Measurements from ENCODE around the gene GRM7.

Gene GRM7

DNA sequence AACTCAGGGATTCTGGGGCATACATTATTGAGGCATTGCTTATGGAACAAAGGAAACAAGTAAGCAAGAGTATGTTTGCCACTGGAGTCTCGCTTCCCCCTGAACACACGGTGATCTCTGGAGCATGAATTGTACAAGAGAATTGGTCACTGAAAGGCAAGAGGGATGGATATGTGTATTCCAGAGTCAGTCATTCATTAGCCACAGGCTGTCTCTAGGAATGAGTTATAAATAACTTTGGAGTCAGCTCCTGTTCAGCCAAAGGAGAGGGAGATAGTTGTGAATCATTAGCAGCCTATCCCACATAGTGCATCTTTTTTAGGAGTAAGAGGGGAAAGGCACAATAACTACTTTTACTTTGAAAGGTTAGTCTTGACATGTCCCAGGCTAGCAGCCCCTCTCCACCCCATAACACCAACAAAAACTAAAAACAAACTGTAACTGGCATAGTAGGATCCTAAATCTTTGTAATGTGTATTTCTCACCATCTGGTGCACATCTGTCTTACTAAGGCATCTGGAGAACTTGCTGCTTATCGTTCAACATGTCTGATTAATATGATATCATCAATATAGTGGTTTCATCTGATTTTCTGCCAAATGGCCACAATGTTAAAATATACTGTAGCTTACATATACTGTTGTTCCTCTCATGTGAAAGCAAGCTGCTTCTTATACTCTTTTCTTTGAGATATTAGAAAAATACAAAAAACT, 462.2 kb downstream of the GRM7 start:
- DNase-seq = no peak

DNA sequence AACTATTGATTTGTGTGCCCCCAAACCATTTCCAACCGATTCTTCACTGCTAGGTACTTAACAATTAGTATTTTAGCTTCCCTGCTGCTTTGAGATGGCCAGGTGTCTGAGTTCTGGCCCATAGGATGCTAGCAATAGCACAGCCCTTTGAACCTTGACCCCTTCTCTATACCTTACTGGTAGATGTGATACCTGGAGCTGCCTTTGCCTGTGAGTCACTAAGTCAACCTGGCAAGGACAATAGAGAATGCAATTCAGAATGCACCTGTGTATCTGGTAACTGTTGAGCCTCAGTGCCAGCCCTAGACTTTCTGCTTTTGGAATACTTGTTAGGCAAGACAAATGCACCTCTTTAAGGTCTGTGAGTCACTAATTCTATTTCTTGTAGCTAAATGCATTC, 467.4 kb downstream of the GRM7 start:
- no peak for DNase-seq

DNA sequence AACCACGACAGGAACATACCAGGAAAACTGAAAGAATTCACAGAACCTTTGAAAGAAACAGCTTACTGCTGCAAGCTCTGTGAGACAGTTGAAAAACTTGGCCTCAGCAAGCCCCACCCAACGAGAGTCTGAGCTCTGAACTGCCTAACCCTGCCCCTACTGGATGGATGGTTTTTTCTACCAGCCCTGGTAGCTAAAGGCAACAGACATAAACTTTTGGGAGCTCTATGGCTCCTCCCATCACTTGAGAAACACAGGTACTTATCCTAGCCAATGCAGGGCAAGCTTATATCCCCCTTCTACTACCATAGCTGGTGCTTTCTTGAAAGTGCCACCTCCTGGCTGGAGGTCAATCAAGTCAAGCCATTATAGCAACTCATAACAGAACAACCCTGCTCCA, 471.8 kb downstream of the GRM7 start:
- DNase-seq = no peak

DNA sequence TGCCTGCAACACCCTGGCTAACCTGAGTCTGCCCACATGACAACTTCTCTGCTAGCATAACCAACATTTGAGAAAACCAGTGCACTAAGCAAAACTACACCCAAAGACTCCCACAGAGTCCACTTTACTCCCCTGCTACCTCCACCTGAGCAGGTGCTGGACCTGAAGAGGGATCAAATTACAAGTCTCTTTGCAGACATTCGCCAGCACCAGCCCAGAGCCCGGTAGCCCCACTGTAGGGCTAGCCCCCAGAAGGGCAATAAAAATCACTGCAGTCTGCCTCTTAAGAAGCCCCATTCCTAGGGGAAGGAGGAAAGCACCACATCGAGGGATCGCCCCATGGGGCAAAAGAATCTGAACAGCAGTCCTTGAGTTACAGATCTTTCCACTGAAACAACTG, 472.2 kb downstream of the GRM7 start:
- DNase-seq = no peak

- DNase-seq = no peak
Observed at GRCh38 chr3:7340795-7341194, 479.9 kb downstream of the GRM7 start.

- DNase-seq = no peak
Observed at GRCh38 chr3:7346364-7346763, 485.4 kb downstream of the GRM7 start.

DNA sequence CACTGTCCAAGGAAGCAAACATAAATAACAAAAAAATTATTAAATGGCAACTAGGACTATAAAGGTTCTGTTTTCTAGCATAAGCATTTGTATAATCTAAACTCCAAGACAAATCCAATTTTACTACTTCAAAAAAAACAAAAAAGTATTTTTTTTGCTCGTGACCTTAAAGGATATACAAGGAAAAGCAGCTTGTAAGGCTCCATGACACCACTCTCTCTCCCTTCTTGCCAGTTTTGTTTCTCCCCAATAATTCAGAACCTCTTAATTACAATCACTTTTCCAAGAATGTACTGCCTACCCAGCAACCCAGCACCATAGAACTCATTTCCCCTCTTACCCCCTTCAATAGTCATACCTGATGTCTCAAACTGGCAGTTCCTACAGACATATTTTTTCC, 496.2 kb downstream of the GRM7 start:
- no peak for DNase-seq

DNA sequence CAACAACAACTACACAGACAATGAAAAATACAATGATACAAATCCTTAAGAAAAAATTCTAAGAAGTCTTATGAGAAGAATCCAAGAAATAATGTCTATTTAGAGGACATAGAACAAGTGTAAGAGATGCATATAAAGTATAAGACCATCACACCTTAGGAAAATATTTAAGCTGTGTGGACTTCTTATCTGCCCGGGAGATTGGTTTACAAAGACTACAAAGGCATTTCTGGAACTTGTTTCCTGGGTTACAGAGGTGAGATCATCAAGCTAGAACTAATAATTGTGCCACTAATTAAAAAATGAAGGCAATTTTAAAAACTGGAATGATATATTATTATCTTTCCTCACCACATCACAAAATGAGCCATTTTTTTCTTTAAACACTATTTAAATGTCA, 507.1 kb downstream of the GRM7 start:
- DNase-seq = no peak

- DNase-seq = no peak
Observed at GRCh38 chr3:7368597-7368996, 507.7 kb downstream of the GRM7 start.

GRCh38 chr3:7371693-7372572, 511.0 kb downstream of the GRM7 start:
- no peak for DNase-seq

DNA sequence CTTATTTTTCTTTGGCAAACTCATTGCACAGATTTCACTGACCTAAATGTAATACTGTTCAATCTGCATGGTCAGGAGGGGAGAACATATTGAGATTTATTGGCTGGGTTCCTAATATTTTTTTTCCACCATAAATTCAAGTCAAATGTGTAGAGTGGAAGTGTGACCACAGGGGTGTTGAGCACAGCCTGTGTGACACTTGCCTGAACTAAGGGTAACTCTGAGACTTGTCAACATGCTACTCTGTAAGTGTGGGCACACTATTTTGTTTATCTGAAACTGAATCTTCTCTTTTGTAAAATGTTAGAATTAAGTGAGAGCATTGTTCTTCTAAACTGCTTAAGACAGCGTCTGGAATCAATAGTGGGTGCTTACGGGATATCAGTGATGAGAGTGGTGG, 516.2 kb downstream of the GRM7 start:
- DNase-seq = no peak

GRCh38 chr3:7381741-7382140, 520.8 kb downstream of the GRM7 start:
- no peak for DNase-seq

DNA sequence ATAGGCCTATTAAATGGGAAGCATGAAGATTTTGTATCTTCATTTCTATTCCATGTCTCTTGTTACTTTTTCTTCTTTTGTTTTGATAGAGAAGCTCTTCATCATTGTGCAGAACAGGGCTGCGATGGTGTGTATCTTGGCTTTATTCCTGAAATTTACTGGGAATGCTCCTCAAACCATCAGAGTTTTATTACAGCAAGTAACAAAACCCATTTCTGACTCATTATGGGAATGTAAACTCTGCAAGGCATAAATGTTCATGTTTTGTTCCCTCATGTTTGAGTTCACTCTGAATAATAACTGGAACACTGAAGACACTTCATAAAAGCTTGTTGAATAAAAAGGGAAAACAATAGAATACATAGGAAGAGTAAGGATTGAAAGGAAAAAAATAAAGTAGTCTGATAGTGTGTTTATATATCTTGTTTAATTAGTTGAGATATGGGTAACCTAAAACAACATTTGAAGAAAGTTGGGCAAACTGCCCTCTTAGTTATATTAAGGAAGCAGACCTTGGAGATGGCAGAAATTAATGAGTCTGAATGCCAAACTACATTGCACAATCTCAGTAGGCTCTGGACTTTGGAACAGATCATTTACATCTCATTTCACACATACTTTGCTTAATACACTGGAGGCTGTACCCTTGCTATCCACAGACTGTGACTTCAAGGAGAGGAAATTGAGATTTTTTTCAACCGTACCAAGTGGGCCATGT, 521.5 kb downstream of the GRM7 start:
- DNase-seq = no peak

- DNase-seq = no peak
Observed at GRCh38 chr3:7385635-7386034, 524.7 kb downstream of the GRM7 start.

DNA sequence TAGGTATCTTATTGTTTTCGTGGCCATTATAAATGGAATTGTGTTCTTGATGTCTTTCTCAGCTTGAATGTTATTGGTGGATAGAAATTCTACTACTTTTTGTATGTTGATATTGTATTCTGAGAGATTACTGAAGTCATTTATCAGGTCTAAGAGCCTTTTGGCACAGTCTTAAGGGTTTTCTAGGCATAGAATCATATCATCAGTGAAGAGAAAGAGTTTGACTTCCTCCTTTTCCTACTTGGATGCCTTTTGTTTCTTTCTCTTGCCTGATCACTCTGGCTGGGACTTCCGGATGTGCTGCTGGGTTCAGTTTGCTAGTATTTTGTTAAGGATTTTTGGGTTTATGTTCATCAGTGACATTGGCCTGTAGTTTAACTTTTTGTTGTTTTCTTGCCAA, 527.1 kb downstream of the GRM7 start:
- DNase-seq = no peak

DNA sequence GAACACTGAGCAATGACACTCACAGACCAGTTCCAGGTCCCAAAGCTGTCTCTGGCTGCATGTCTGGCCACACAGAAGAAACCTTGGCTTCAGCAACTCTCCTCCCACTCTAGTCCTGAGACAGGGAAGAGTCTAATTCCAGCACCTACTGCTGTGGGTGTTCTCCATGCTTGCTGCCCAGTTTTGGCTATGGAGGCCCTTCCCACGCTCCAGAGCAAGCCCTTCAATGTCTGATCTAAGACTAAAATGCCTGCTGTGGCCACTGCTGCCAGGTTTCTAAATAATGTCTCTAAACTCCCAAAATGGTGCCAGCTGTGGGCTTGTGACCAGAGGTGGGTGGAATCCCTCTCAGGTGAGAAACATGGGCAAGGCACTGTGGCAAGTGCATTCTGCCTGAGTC, 531.3 kb downstream of the GRM7 start:
- no peak for DNase-seq

DNA sequence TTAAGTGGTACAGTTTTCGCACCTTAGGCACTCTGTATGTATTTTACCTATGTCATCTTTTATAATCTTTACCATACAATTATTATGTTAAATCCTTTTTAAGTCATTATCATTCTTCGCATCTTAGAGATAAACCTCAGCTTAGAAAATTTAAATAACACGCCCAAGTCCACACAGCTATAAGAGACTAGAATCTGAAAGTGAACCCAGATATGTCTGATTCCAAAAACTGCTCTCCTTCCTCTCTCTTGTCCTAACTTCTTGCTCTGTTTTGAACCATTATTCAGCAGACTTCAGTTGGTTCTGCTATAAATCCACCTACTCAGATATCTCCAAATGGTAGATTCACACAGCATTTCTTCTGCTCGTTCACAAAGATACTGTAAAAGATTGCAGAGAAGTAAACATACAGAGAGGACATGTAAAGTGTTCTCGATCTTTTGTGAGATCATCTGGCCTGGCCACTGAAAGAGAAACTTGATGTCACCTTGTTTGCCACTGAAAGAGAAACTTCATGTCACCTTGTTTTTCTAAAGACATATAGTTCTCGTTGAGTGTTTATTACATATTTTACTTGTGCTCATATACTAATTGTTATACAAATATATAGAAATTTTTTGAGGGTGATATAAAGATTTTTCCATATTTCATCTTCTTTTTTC, 533.2 kb downstream of the GRM7 start:
- no peak for DNase-seq

- no peak for DNase-seq
Observed at GRCh38 chr3:7396534-7396933, 535.6 kb downstream of the GRM7 start.

- DNase-seq = no peak
Observed at GRCh38 chr3:7397097-7397496, 536.2 kb downstream of the GRM7 start.

DNA sequence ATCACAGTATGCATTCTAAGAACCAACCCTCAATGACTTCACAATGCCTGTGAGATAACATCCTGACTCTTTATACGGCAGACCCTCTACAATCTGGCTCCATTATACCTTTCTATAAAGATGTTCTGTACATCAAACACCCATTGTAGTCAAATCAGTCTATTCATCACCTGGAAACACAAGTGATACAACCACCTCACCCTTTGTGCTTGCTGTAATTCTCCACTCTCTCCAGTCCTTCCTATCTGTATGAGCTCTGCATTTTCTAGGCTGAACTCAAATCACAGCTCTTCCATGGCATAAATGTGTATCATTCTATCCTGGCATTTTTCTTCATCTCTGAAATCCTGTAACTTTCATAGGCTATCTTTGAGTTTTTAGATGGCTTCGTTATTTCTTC, 539.4 kb downstream of the GRM7 start:
- no peak for DNase-seq

DNA sequence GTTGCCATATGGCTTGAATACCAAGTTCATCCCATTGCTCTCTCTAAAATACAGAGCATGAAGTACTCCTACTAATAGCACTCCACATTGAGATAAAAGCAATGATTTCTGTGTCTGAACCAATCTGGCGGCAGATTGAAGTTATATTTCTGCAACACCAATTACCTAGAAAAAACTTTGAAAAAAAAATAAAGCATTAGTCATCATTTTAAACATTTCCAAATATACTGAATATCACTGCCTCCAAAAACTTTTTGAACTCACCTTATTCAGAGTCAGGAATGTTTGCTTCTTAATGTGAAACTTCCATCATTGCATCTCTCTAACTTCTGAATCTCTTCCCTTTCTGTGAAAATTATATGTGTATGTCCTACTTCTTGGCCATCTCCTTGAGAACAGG, 540.5 kb downstream of the GRM7 start:
- DNase-seq = no peak

- no peak for DNase-seq
Observed at GRCh38 chr3:7407107-7407506, 546.2 kb downstream of the GRM7 start.

DNA sequence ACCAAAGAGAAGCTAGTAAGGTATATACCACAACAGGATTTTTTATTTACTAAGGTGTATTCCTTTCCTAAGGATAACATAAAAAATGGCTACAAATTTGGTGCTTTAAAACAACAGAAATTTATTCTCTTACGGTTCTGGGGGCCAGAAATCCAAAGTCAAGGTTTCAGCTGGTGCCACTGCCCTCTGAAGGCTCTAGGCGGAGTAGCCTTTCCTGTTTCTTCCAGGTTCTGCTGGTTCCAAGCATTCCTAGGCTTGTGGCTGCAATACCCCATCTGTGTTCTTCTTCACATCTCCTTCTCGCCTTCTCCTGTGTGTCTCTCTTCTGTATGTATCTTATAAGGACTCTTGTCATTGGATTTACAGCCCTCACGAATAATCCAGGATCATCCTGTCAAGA, 549.9 kb downstream of the GRM7 start:
- no peak for DNase-seq

Data from inflammatory macrophage (primary cell).